Measurements from ENCODE around the gene TRIO. TPM values are rescaled to one million over a fixed set of nuclear protein-coding genes. Genes with fewer than 3 reads are reported as not detected.

The TRIO gene
- polyA plus RNA-seq, 1 donor (not counting 4 experiments of a cell fraction or from before 2014, with no cell fraction given) = 57.2 TPM

DNA sequence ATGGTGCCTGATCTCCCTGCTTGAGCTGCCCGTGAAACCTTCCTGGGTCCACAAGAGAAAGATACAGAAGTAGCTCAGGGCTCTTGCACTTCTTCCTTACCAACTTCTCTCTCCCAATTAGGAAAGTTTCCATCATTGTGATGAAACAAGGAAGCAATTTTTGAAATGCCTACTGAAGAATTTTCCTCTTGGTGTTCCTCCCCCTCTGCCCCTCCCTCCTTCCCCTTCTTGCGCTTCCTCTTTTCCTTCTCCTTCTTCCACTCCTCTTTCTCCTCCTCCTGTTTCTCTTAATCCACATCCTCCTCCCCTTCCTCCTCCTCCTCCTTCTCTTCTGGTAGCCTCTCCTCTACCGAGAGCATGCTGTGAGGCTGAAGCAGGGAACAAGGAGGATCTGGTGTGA lies 402.2 kb downstream of the TRIO start:
- Histone ChIP-seq H3K4me2 (ENCODE audit: control insufficient read depth, extremely low read depth, insufficient read depth, low read depth, low read length) (no peak overlapping the region), H3K79me2 (ENCODE audit: control insufficient read depth, insufficient read depth, low read length) (no peaks in the 10 kb centered on the region), H3K27ac (ENCODE audit: control insufficient read depth, insufficient read depth, low read length) (no peak overlapping the region), H3K27me3 (ENCODE audit: control insufficient read depth, extremely low read depth, insufficient read depth, low read length) (peaks cover 6% of the 10 kb centered on the region), H3K9ac (ENCODE audit: control insufficient read depth, extremely low read depth, insufficient read depth, low read length) (no peak overlapping the region), H3K4me3 (ENCODE audit: control insufficient read depth in 2 of 3, extremely low read depth in 1 of 3, insufficient read depth in 2 of 3, low read depth in 1 of 3, low read length in 3 of 3) (no peak overlapping the region), H2AFZ (ENCODE audit: control insufficient read depth, low read length) (no peak overlapping the region), H3K36me3 (ENCODE audit: control insufficient read depth in 2 of 2, extremely low read depth in 1 of 2, insufficient read depth in 2 of 2, low read length in 2 of 2) (no peaks in the 10 kb centered on the region), H4K20me1 (ENCODE audit: control insufficient read depth, extremely low read depth, insufficient read depth, low read length) (no peaks in the 10 kb centered on the region), H3K9me3 (ENCODE audit: control insufficient read depth, low read depth, low read length) (no peaks in the 10 kb centered on the region), H3K9me1 (ENCODE audit: control insufficient read depth, extremely low read depth, insufficient read depth, low read length) (no peaks in the 10 kb centered on the region), H3K4me1 (ENCODE audit: control insufficient read depth, extremely low read depth, insufficient read depth, low read length) (no peaks in the 10 kb centered on the region)
- DNase-seq (ENCODE audit: low read depth, low spot score) (no peak), FAIRE-seq (no peak)
- no peak for TF ChIP-seq EZH2 (IDR thresholded peaks at IDR 0.05; ENCODE audit: low read length)
- TF ChIP-seq CTCF (optimal IDR thresholded peaks at IDR 0.05 in 1 of 3, IDR thresholded peaks at IDR 0.05 in 1 of 3, conservative IDR thresholded peaks at IDR 0.05 in 1 of 3; ENCODE audit: extremely low read depth in 1 of 3, insufficient read depth in 2 of 3, low read length in 3 of 3) = no peak
- dilution Hi-C loops (cut with MboI; ENCODE audit: extremely low pct_ligation_motif_present, low sequenced_read_pairs) = no loop called here

DNA sequence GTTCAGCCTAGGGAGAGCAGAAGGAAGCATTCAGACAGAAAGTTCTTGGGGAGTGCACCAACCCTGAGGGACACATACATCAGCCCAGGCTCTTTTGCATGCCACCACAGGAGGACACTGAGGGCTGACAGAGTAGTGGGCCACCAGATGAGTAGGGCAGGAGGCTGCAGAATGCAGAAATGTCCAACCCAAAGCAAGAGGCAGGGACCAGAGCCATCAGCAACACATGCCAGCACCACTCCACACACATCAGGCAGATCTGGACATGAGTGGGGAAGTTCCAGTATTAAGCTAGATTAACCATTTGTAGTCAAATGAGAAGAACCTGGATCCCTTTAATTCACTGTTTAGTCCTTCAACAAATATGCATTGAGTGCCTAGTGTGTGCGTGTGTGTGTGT lies 402.7 kb downstream of the TRIO start:
- Histone ChIP-seq H4K20me1 (ENCODE audit: control insufficient read depth, extremely low read depth, insufficient read depth, low read length) (no peaks in the 10 kb centered on the region), H3K9me3 (ENCODE audit: control insufficient read depth, low read depth, low read length) (no peaks in the 10 kb centered on the region), H3K27me3 (ENCODE audit: control insufficient read depth, extremely low read depth, insufficient read depth, low read length) (peaks cover 6% of the 10 kb centered on the region), H3K27ac (ENCODE audit: control insufficient read depth, insufficient read depth, low read length) (no peak overlapping the region), H2AFZ (ENCODE audit: control insufficient read depth, low read length) (no peak overlapping the region), H3K9me1 (ENCODE audit: control insufficient read depth, extremely low read depth, insufficient read depth, low read length) (no peaks in the 10 kb centered on the region), H3K4me3 (ENCODE audit: control insufficient read depth in 2 of 3, extremely low read depth in 1 of 3, insufficient read depth in 2 of 3, low read depth in 1 of 3, low read length in 3 of 3) (no peak overlapping the region), H3K4me1 (ENCODE audit: control insufficient read depth, extremely low read depth, insufficient read depth, low read length) (no peaks in the 10 kb centered on the region), H3K36me3 (ENCODE audit: control insufficient read depth in 2 of 2, extremely low read depth in 1 of 2, insufficient read depth in 2 of 2, low read length in 2 of 2) (no peaks in the 10 kb centered on the region), H3K79me2 (ENCODE audit: control insufficient read depth, insufficient read depth, low read length) (no peaks in the 10 kb centered on the region), H3K4me2 (ENCODE audit: control insufficient read depth, extremely low read depth, insufficient read depth, low read depth, low read length) (no peak overlapping the region), H3K9ac (ENCODE audit: control insufficient read depth, extremely low read depth, insufficient read depth, low read length) (no peak overlapping the region)
- FAIRE-seq = no peak
- dilution Hi-C loops (cut with MboI; ENCODE audit: extremely low pct_ligation_motif_present, low sequenced_read_pairs) = no loop called here
- no peak for DNase-seq (ENCODE audit: low read depth, low spot score)
- no peak for TF ChIP-seq CTCF (optimal IDR thresholded peaks at IDR 0.05 in 1 of 3, IDR thresholded peaks at IDR 0.05 in 1 of 3, conservative IDR thresholded peaks at IDR 0.05 in 1 of 3; ENCODE audit: extremely low read depth in 1 of 3, insufficient read depth in 2 of 3, low read length in 3 of 3)
- no peak for TF ChIP-seq EZH2 (IDR thresholded peaks at IDR 0.05; ENCODE audit: low read length)

Data from keratinocyte (primary cell).